Measurements from ENCODE around the gene FHIP2A.
"Not testable (repeated sequence)": the region's sequence is repeated elsewhere in the genome, so short reads cannot be mapped to it uniquely, and the experiment has no call there.

DNA sequence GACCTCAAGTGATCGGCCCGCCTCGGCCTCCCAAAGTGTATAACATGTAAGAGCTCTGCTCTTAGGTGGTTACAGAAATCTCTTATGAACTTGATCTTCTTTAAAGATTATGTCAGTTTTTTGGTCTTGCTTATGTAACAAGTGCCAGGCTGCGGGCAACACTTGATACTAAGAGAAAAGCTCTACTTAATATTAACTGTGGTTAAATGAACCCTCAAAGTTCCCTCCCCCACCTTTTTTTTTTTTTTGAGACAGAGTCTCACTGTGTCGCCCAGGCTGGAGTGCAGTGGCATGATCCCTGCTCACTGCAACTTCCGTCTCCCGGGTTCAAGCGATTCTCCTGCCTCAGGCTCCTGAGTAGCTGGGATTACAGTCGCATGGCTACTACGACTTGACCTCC is 25.9 kb downstream of the FHIP2A start:
- not testable (repeated sequence) for TF ChIP-seq CTCF (conservative IDR thresholded peaks at IDR 0.05; ENCODE audit: low read length); EZH2phosphoT487 (IDR thresholded peaks at IDR 0.05; ENCODE audit: borderline replicate concordance, low read depth, low read length)

Measured in OCI-LY7 (cell line).